Measurements from ENCODE around the gene IPO9.
A peak's percentile ranks its signal among the peaks of the same experiment; 100 is the strongest.
"Not testable (repeated sequence)": the region's sequence is repeated elsewhere in the genome, so short reads cannot be mapped to it uniquely, and the experiment has no call there.

Gene IPO9

DNA sequence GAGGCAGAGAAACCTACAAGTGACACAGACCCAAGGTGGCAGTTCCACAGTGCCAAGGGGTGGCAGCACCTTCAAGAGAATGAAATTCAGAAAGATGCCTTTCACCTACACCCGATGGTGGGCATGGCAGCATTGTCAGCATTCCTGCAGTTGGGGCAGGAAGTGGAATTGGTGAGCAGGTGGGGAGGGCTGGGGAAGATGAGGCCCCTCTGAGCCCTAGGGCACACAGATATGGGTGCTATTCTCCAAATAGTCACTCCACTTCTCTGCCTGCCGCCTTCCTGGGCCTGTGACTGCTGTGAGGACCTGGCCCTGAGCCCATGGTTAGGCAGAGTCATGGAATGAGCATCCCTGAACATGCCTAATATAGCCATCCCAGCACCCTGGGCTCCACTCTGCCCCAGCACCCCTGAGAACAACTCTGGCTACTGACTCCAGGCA, 68.0 kb downstream of the IPO9 start:
- DNase-seq (ENCODE audit: low read depth in 1 of 2, low spot score in 1 of 2), result peak; percentile 44 to 73
- in situ Hi-C loops (cut with HindIII; ENCODE audit: low pct_unique_long_range_greater_than_20kb, low sequenced_read_pairs), result no loop called here
- no peak for TF ChIP-seq JUND (IDR thresholded peaks at IDR 0.05; ENCODE audit: low read depth)

DNA sequence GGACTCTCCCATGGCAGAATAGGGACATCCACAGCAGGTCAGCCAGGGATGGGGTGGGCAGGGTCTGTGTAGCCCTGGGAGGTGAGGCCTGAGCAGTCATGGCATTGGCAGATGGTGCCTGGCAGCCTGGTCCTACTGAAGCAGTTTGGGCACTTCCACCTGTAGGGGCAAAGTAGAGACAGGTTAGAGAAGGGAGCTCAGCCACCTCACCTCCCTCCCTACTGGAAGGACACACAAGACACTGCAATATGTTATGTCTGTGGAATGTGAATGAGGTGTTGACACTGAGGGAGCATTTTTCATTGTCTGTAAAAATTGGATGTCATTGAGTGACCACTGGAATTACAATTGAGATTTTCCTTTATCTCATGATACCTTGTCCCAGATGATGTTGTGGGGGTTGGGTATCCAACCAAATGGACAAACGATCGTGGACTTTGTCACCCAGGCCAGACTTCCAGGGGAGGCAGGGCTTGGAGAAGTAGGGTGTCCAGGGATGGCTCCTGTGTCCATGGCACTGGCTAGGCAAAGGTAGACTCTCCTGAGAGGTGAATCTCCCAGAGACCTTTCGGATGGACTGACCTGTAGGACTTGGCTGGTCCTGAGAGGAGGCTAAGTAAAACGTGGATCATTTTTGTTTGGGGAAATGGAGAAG, 69.4 kb downstream of the IPO9 start:
- peak in 1 of 2 experiments; percentile 67 for DNase-seq (ENCODE audit: low read depth in 1 of 2, low spot score in 1 of 2)
- no peak for TF ChIP-seq JUND (IDR thresholded peaks at IDR 0.05; ENCODE audit: low read depth)
- in situ Hi-C loops (cut with HindIII; ENCODE audit: low pct_unique_long_range_greater_than_20kb, low sequenced_read_pairs), result no loop called here

DNA sequence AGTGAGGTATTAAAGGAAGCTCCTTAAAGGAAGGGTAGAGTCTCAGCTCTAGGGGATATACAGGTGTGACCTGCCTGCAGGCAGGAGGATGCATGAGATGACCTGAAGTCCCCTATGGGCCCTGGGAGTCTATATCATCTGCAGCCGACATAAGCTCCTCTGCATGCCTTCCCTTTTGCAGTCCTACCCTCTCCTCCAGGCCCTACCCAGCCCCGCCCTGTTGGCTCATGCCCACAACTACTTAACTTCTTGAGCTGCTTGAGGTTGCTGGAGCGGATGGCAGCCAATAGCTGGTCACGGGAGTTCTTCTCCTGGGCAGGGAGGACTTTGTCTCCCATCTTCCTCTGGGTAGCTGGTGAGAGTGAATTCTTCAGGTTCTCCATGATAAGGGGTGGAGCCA, 70.0 kb downstream of the IPO9 start:
- no peak for TF ChIP-seq JUND (IDR thresholded peaks at IDR 0.05; ENCODE audit: low read depth)
- in situ Hi-C loops (cut with HindIII; ENCODE audit: low pct_unique_long_range_greater_than_20kb, low sequenced_read_pairs), result no loop called here
- no peak for DNase-seq (ENCODE audit: low read depth in 1 of 2, low spot score in 1 of 2)

DNA sequence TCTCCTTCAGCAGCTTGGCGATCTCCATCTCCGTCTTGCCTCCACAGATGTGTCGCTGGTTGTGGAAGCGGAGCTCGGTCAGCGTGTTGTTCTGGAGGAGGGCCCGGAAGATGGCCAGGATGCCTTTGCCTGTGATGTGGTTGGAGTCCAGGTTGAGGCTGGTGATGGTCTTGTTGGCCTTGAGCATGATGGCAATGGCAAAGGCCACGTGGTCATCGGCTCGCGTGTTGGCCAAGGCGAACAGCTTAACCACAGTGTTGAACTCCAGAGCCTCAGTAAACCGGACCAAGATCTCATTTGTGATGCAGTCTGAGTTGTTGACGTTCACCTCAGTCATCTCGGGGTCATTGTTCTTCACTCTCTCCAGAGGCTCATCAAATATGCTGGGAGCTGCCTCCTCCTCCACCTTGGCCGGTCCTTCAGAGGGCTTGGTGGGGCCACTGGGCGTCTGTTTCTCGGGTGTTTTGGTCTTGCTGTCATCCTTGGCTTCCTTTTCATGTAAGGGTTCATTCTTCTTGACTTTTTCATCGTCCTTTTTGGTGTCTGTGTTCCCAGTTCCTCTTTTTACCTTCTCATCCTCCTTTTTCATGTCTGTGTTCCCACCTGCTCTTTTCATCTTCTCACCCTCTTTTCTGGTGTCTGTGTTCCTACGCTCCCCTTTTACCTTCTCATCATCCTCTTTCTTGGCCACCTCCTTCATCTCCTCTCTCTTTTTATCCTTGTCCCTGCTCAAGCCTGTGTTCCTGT, 70.9 kb downstream of the IPO9 start:
- in situ Hi-C loops (cut with HindIII; ENCODE audit: low pct_unique_long_range_greater_than_20kb, low sequenced_read_pairs), result no loop called here
- no peak for DNase-seq (ENCODE audit: low read depth in 1 of 2, low spot score in 1 of 2)
- TF ChIP-seq JUND (IDR thresholded peaks at IDR 0.05; ENCODE audit: low read depth), result no peak

DNA sequence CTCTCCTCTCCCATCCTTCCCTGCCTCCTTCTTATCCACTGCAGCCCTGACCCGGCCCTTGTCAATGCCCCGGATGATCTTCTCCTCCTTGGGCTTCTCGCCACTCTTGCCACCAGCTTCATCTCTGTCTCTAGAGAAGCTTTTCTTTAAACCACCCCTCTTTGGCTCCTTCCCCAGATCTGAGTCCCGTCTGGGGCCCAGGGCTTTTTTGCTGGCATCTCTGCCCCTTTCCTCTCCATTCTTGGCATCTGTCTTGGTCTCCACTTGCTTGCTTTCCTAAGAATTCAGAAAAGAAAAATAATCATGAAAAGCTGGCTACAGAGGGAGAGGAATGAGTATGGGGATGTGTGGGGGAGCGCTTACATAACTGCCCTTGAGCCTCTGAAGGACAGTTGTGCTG, 71.5 kb downstream of the IPO9 start:
- no peak for DNase-seq (ENCODE audit: low read depth in 1 of 2, low spot score in 1 of 2)
- TF ChIP-seq JUND (IDR thresholded peaks at IDR 0.05; ENCODE audit: low read depth), result no peak
- in situ Hi-C loops (cut with HindIII; ENCODE audit: low pct_unique_long_range_greater_than_20kb, low sequenced_read_pairs), result no loop called here

DNA sequence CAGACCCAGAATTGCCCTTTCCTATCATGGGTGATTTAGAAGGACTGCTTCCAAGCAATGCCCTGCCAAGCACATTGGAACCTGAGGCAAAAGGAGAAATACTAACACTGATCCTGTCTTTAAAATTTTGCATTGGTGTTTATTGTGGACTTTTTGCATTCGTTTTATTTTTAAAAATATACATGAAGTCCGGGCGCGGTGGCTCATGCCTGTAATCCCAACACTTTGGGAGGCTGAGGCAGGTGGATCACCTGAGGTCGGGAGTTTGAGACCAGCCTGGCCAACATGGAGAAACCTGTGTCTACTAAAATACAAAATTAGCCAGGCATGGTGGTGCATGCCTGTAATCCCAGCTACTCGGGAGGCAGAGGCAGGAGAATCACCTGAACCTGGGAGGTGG, 72.1 kb downstream of the IPO9 start:
- DNase-seq (ENCODE audit: low read depth in 1 of 2, low spot score in 1 of 2); in situ Hi-C loops (cut with HindIII; ENCODE audit: low pct_unique_long_range_greater_than_20kb, low sequenced_read_pairs): not testable (repeated sequence)

DNA sequence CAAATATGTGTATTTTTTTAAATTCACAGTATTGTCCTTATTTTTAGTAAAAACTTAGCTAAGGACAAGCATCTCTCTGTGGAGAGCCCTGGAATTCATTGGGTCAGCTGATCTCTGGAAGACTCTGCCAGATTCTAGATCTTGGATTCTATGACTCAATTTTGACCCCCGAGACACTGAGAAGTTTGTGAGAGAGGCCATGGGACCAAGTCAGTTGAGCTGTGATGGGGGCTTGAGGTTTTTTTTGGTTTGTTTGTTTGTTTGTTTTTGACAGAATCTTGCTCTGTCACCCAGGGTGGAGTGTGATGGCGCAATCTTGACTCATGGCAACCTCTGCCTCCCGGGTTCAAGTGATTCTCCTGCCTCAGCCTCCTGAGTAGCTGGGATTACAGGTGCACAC, 73.2 kb downstream of the IPO9 start:
- in situ Hi-C loops (cut with HindIII; ENCODE audit: low pct_unique_long_range_greater_than_20kb, low sequenced_read_pairs), result no loop called here
- no peak for DNase-seq (ENCODE audit: low read depth in 1 of 2, low spot score in 1 of 2)
- TF ChIP-seq JUND (IDR thresholded peaks at IDR 0.05; ENCODE audit: low read depth), result no peak

DNA sequence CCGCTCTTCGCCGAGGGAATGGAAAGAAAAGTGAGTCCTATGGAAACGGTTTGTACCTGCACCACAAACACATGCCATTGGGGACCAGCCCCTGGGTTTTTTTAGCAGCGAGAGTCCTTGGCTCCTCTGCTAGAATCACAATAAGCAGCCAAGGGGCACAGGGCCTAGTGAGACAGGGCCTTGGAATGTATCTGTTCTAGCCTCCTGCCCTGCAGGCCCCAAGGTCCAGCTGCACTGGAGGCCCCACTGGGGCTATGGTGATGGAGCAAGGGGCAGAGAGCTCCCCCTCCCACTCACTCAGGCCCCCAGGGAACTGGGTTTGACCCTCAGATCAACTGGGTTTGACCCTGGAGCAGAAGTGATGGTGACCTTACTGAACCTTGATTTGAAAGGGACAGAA, 74.2 kb downstream of the IPO9 start:
- DNase-seq (ENCODE audit: low read depth in 1 of 2, low spot score in 1 of 2), result no peak
- TF ChIP-seq JUND (IDR thresholded peaks at IDR 0.05; ENCODE audit: low read depth), result no peak
- in situ Hi-C loops (cut with HindIII; ENCODE audit: low pct_unique_long_range_greater_than_20kb, low sequenced_read_pairs), result no loop called here

DNA sequence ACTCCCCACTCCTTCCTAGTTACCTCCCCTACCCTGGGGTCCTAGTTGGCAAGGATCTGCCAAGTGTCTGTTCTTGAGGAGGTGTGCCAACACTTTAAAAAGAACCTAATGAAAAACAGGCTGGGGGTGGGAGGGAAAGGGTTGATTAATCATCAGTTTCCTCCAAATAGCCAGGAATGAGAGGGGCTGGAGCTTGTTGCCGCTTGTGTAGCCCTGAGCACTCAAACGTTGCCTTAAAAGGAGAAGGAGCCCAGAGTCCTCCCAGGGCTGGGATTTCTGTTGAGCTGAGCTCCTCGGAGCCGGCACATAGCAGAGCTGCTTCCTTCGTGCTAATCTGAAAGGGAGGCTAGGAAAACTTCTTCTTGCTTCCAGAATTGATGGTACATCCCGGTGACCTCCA, 75.6 kb downstream of the IPO9 start:
- TF ChIP-seq JUND (IDR thresholded peaks at IDR 0.05; ENCODE audit: low read depth), result no peak
- no peak for DNase-seq (ENCODE audit: low read depth in 1 of 2, low spot score in 1 of 2)
- in situ Hi-C loops (cut with HindIII; ENCODE audit: low pct_unique_long_range_greater_than_20kb, low sequenced_read_pairs), result no loop called here

DNA sequence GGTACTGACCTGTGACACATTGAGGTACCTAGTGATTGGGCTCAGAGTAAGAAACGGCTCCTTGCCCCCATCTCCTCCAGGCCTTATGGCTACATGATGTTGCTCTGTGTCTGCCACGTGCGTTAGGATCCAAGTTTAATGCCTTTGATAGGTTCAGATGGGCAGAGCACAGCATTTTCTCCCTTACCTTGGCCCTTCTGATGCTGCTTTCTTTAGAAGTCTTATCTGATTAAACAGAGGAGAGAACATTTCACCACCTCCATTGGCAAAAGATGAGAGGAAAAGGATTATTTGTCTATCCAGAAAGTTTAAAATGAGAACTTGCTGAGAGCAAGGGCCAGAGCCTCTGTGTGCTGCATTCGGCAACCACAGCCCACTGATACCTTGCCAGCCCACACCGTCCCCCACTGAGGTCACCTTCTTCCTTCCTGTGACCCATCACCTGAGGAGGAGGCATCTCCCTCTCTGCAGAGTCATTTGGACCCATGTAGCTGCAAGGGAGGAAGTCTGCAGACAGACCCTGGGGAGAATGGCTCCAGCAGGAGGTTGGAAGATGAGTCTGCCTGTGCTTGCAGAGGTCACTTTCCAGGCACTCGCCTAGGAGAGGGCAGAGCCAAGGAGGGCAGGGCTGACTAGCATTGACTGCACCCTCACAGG, 76.4 kb downstream of the IPO9 start:
- TF ChIP-seq JUND (IDR thresholded peaks at IDR 0.05; ENCODE audit: low read depth), result no peak
- in situ Hi-C loops (cut with HindIII; ENCODE audit: low pct_unique_long_range_greater_than_20kb, low sequenced_read_pairs), result no loop called here
- no peak for DNase-seq (ENCODE audit: low read depth in 1 of 2, low spot score in 1 of 2)

DNA sequence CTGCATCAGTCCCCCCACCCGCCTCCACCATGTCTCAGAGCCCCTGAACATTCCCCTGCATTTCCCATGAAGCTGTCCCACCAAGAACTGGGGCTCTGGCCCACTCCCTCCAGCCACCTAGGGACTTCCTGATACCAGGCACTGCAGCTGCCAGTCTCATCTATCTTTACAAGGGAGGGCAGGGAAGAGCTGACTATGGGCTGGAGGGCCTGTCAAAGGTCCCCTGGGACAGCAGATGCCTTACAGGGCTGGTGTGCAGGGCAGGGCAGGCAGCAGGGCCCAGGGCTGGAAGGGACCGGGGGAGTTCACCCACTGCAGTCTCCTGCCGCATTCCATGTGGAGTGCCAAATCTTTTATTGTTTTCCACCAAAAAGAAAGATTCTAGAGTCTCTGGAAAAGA, 77.4 kb downstream of the IPO9 start:
- no peak for DNase-seq (ENCODE audit: low read depth in 1 of 2, low spot score in 1 of 2)
- no peak for TF ChIP-seq JUND (IDR thresholded peaks at IDR 0.05; ENCODE audit: low read depth)
- in situ Hi-C loops (cut with HindIII; ENCODE audit: low pct_unique_long_range_greater_than_20kb, low sequenced_read_pairs), result no loop called here

DNA sequence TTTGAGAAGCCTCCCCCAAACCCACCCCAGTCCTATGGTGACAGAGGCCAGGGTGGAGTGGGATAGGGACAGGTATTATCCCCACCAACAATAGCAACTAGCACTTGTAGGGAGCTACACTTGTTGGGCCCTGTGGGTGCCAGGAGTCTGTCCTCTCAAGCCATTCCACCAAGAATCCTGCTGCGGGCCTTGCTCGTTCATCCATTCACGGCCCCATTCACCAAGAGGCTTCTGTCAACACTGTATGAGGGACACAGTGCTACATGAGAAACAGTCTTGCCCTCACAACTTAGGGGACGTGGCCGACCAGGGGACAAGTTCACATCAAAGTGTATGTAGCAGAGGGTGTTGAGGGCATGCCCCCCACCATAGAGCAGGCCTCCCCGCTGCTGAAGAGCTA, 78.7 kb downstream of the IPO9 start:
- in situ Hi-C loops (cut with HindIII; ENCODE audit: low pct_unique_long_range_greater_than_20kb, low sequenced_read_pairs), result no loop called here
- no peak for TF ChIP-seq JUND (IDR thresholded peaks at IDR 0.05; ENCODE audit: low read depth)
- DNase-seq (ENCODE audit: low read depth in 1 of 2, low spot score in 1 of 2), result no peak

DNA sequence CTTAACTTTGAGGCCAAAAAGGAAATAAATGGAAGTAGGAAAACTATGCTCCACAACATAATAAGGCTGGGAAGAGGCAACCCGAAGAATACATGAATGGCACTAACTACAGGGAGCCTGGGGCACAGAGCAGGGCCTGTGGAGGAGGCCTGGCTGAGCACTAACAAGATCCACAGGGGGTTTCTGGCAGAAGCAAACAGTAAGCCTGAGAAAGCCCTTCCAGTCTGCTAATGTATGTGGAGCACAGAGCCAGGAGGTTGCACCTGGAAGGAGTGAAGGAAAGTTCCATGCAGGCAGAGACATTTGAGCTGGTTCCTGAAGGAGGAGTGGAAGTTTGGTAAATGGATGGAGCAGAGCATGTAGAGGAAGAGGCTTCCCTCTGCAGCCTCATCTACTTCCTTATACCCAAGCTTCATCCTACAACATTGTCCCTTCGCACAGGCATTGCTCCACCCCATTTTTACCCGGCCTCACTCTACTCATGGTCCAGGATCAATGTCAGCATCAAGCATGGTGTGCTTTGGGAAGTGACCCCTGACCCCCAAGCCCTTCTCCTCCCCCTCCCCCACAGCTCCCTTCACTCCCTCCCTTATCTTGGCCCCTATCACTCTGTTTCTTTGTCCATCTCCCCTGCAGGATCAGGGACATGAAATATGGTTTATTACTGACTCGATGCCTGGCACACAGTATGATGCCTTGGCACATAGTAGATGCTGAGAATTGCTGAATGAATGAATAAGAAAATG, 83.0 kb downstream of the IPO9 start:
- DNase-seq (ENCODE audit: low read depth in 1 of 2, low spot score in 1 of 2), result no peak
- no peak for TF ChIP-seq JUND (IDR thresholded peaks at IDR 0.05; ENCODE audit: low read depth)
- in situ Hi-C loops (cut with HindIII; ENCODE audit: low pct_unique_long_range_greater_than_20kb, low sequenced_read_pairs), result no loop called here

Data from T47D (cell line).